ENCODE results near the gene SIX3. TPM values are rescaled to one million over a fixed set of nuclear protein-coding genes. Genes with fewer than 3 reads are reported as not detected.

The SIX3 gene
- total RNA-seq, 1 experiment from 2014 or later = 0.07 TPM

DNA sequence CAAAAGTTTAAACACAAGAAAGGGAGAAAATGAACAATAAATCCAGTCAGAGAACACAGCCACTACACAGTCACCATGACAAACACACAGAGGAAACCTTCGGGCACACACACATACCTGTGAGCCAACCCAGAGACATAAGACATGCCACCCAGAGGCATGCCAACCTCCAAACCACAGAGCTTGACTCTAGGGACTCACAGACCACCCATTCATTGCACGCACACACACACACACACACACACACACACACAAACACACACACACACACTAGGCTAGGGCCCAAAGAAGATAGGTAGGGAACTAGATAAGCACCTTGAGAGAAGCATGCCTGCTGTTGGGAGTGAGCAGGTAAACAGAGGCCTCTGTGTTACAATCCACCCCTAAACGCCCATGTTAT, 9.1 kb downstream of the SIX3 start:
- no peaks in the 10 kb centered on the region for H3K27me3 ChIP-seq (ENCODE audit: low read length)
- TF ChIP-seq, protein P1, sequence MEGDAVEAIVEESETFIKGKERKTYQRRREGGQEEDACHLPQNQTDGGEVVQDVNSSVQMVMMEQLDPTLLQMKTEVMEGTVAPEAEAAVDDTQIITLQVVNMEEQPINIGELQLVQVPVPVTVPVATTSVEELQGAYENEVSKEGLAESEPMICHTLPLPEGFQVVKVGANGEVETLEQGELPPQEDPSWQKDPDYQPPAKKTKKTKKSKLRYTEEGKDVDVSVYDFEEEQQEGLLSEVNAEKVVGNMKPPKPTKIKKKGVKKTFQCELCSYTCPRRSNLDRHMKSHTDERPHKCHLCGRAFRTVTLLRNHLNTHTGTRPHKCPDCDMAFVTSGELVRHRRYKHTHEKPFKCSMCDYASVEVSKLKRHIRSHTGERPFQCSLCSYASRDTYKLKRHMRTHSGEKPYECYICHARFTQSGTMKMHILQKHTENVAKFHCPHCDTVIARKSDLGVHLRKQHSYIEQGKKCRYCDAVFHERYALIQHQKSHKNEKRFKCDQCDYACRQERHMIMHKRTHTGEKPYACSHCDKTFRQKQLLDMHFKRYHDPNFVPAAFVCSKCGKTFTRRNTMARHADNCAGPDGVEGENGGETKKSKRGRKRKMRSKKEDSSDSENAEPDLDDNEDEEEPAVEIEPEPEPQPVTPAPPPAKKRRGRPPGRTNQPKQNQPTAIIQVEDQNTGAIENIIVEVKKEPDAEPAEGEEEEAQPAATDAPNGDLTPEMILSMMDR (conservative IDR thresholded peaks at IDR 0.05; ENCODE audit: low read depth, low read length) = no peak
- TF ChIP-seq EZH2 (IDR thresholded peaks at IDR 0.05; ENCODE audit: low read length, unreplicated experiment) (no peak), EZH2phosphoT487 (IDR thresholded peaks at IDR 0.05; ENCODE audit: borderline replicate concordance, low read length) (no peak)

DNA sequence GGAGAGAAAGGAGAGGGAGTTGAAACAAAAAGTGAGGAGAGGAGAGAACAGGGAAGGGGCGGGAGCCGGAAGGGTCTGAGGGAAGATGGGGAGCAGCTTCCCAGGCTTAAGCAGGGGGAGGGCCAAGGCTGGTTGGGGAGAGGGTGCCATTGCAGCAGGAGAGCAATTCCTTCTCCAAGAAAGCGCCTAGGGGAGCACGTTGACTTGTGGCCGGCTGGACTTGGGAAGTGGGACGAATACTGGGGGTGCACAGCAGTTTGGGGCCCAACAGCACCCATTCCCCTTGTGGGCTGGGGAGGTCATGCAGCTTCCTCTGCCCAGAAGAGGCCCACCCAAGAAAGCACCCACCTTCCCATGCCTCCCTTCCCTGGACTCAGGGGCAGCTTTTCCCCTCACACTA, 9.6 kb downstream of the SIX3 start:
- no peaks in the 10 kb centered on the region for H3K27me3 ChIP-seq (ENCODE audit: low read length)

More for the DNA sequence above, 9.1 kb downstream of the SIX3 start:
- H3K9me3 ChIP-seq (ENCODE audit: low read length) = no peaks in the 10 kb centered on the region
- ChIA-PET POLR2A (ENCODE audit: unreplicated experiment) (no interaction called here), CTCF (no interaction called here)
- no peak overlapping the region for H3K27ac ChIP-seq (ENCODE audit: low read length)
- no peaks in the 10 kb centered on the region for H3K9me2 ChIP-seq (replicated peaks; ENCODE audit: low read length)
- H4K20me1 ChIP-seq (ENCODE audit: low read length) = no peaks in the 10 kb centered on the region
- H3K79me2 ChIP-seq (ENCODE audit: low read length) = no peaks in the 10 kb centered on the region
- ATAC-seq (no peak), DNase-seq (no peak)
- H3K4me2 ChIP-seq (ENCODE audit: low read length) = no peak overlapping the region
- peaks cover 8% of the 10 kb centered on the region for H3K4me1 ChIP-seq (ENCODE audit: insufficient read depth, low read length)
- no peak overlapping the region for H2AFZ ChIP-seq (ENCODE audit: low read length)
- intact Hi-C loops (cut with micrococcal nuclease) = no loop called here
- no peak overlapping the region for H3K4me3 ChIP-seq (ENCODE audit: low read length)
- H3K36me3 ChIP-seq (ENCODE audit: low read depth, low read length) = no peaks in the 10 kb centered on the region
- no peaks in the 10 kb centered on the region for H3F3A ChIP-seq (ENCODE audit: low read length, unreplicated experiment)
- no peak overlapping the region for H3K9ac ChIP-seq (ENCODE audit: low read length)
- BruUV-seq (replicated peaks) = no TSS peak

DNA sequence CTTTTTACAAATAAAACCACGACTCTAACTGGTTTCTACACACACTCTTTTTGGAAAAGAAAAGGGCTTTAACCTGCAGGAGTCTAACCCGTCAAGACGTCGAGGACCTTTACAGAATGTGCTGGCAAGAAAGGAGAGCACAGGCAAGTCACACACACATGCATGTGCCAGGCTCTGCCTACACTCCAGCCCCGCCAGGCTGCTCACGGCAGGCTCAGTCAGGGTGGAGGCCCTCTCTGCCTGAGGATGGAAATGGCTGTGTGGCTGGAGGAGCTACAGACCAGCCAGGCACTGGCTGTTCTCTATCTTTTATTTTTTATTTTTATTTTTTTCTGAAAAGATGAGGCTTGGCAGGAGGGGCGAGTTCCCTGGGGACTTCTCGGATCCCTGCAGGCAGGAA, 10.2 kb downstream of the SIX3 start:
- Histone ChIP-seq H3K4me2 (ENCODE audit: low read length) (peak overlapping the region; percentile 50), H4K20me1 (ENCODE audit: low read length) (no peaks in the 10 kb centered on the region), H3K27ac (ENCODE audit: low read length) (no peak overlapping the region), H2AFZ (ENCODE audit: low read length) (0 out of 2 replicates have a peak overlapping the region, but pooled peaks have one; percentile 43), H3K4me1 (ENCODE audit: insufficient read depth, low read length) (peaks cover 18% of the 10 kb centered on the region), H3K4me3 (ENCODE audit: low read length) (no peak overlapping the region), H3K27me3 (ENCODE audit: low read length) (no peaks in the 10 kb centered on the region), H3K79me2 (ENCODE audit: low read length) (no peaks in the 10 kb centered on the region), H3K9me3 (ENCODE audit: low read length) (no peaks in the 10 kb centered on the region), H3F3A (ENCODE audit: low read length, unreplicated experiment) (no peaks in the 10 kb centered on the region), H3K36me3 (ENCODE audit: low read depth, low read length) (no peaks in the 10 kb centered on the region), H3K9ac (ENCODE audit: low read length) (no peak overlapping the region), H3K9me2 (replicated peaks; ENCODE audit: low read length) (no peaks in the 10 kb centered on the region)
- ChIA-PET POLR2A (ENCODE audit: unreplicated experiment) (no interaction called here), CTCF (no interaction called here)
- ATAC-seq (no peak), DNase-seq (no peak)
- intact Hi-C loops (cut with micrococcal nuclease) = no loop called here
- TF ChIP-seq EZH2phosphoT487 (IDR thresholded peaks at IDR 0.05; ENCODE audit: borderline replicate concordance, low read length) = no peak
- TF ChIP-seq, protein P1 (conservative IDR thresholded peaks at IDR 0.05; ENCODE audit: low read depth, low read length) = no peak
- TF ChIP-seq EZH2 (IDR thresholded peaks at IDR 0.05; ENCODE audit: low read length, unreplicated experiment) = no peak
- no TSS peak for BruUV-seq (replicated peaks)

More for the DNA sequence above, 9.6 kb downstream of the SIX3 start:
- H3K79me2 ChIP-seq (ENCODE audit: low read length) = no peaks in the 10 kb centered on the region
- intact Hi-C loops (cut with micrococcal nuclease) = no loop called here
- no peak for DNase-seq
- no peaks in the 10 kb centered on the region for H4K20me1 ChIP-seq (ENCODE audit: low read length)
- no peaks in the 10 kb centered on the region for H3F3A ChIP-seq (ENCODE audit: low read length, unreplicated experiment)
- H3K9me2 ChIP-seq (replicated peaks; ENCODE audit: low read length) = no peaks in the 10 kb centered on the region
- no TSS peak for BruUV-seq (replicated peaks)
- no peak overlapping the region for H2AFZ ChIP-seq (ENCODE audit: low read length)
- H3K27ac ChIP-seq (ENCODE audit: low read length) = no peak overlapping the region
- no peak for TF ChIP-seq EZH2 (IDR thresholded peaks at IDR 0.05; ENCODE audit: low read length, unreplicated experiment)
- TF ChIP-seq EZH2phosphoT487 (IDR thresholded peaks at IDR 0.05; ENCODE audit: borderline replicate concordance, low read length) = no peak
- TF ChIP-seq, protein P1 (conservative IDR thresholded peaks at IDR 0.05; ENCODE audit: low read depth, low read length) = no peak
- no peak overlapping the region for H3K4me2 ChIP-seq (ENCODE audit: low read length)
- H3K36me3 ChIP-seq (ENCODE audit: low read depth, low read length) = no peaks in the 10 kb centered on the region
- no peaks in the 10 kb centered on the region for H3K9me3 ChIP-seq (ENCODE audit: low read length)
- H3K9ac ChIP-seq (ENCODE audit: low read length) = no peak overlapping the region
- POLR2A ChIA-PET (ENCODE audit: unreplicated experiment) = no interaction called here
- H3K4me1 ChIP-seq (ENCODE audit: insufficient read depth, low read length) = peaks cover 12% of the 10 kb centered on the region
- H3K4me3 ChIP-seq (ENCODE audit: low read length) = no peak overlapping the region
- ATAC-seq = no peak
- CTCF ChIA-PET = no interaction called here
